Choroid plexus epithelial cell (primary cell): ENCODE results near the gene NRXN3.

ENCODE experiments used
- DNase-seq: peaks from one replicate; pipeline ENCODE4 v3.0.0-alpha.2; 2010; ENCODE audit warnings: low read depth
- H3K4me3 ChIP-seq: 2 replicates; pipeline ENCODE4 v1.5.1; 2011; ENCODE audit warnings: low read depth, mild to moderate bottlenecking, control low read depth, low read length, moderate library complexity
- TF ChIP-seq, protein P1 (sequence below): conservative IDR thresholded peaks from 2 replicates; pipeline ENCODE4 v1.5.1; 2011; ENCODE audit warnings: low read depth, mild to moderate bottlenecking, control low read depth, inconsistent platforms, low read length, moderate library complexity

Gene NRXN3

DNA sequence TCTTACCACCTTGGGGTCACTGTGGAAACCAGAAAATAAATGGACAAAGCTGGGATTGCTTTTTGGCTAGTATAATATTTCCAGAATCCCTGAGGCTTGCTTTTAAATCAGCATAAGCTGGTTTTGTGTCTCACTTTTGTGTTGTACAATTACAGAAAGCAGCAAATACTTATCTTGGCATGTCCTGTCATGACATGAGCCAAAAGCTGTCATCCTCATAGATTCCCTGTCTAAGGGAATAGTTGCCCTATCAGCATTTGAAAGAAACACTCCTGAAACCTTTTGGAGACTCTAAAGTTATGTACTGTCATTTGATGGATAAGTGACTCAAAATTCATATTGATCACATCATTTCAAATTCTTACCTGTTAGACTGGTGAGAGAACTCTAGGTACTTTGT, 987.2 kb downstream of the NRXN3 start:
- TF ChIP-seq, protein P1, sequence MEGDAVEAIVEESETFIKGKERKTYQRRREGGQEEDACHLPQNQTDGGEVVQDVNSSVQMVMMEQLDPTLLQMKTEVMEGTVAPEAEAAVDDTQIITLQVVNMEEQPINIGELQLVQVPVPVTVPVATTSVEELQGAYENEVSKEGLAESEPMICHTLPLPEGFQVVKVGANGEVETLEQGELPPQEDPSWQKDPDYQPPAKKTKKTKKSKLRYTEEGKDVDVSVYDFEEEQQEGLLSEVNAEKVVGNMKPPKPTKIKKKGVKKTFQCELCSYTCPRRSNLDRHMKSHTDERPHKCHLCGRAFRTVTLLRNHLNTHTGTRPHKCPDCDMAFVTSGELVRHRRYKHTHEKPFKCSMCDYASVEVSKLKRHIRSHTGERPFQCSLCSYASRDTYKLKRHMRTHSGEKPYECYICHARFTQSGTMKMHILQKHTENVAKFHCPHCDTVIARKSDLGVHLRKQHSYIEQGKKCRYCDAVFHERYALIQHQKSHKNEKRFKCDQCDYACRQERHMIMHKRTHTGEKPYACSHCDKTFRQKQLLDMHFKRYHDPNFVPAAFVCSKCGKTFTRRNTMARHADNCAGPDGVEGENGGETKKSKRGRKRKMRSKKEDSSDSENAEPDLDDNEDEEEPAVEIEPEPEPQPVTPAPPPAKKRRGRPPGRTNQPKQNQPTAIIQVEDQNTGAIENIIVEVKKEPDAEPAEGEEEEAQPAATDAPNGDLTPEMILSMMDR: no peak
- no peak overlapping the region for H3K4me3 ChIP-seq
- no peak for DNase-seq

DNA sequence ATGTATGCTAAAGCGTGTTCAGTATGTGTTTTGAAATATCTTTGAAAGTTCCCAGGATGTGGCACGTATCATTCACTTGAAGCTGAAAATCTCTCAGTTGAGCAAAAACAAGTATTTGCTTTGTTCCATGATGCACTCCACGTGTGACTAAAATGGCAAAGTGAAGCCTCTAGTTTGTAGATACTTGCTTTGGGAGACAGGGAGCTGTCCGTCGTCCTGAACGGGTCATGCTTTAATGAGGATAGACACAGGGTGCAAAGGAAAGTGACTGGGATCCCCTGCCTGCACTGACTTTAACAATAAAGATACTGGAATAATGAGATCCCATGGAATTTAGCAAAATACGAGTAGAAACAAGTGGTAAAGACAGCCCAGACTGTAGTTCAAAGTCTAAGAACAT, 991.4 kb downstream of the NRXN3 start:
- peak; percentile 63 for DNase-seq
- no peak overlapping the region for H3K4me3 ChIP-seq
- TF ChIP-seq, protein P1: no peak

DNA sequence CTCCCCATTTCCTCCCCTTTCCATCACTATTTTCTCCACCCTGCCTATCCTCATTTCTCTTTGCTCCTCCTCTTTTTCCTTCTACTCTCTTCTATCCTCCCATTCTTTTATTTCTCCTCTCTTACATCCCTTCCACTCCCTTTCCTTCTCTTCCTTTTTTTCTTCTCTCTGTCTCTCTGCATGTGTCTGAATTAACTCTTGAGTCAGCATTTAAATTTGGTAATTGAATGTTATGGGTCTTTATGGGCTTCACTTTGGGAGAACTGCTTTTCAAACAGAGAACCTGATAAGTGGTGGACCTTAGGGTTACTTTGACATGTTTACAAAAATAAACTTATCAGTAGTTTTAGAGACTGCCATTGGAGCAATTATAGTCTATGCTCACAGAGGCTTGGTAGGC, 992.7 kb downstream of the NRXN3 start:
- no peak overlapping the region for H3K4me3 ChIP-seq
- TF ChIP-seq, protein P1: no peak
- no peak for DNase-seq

DNA sequence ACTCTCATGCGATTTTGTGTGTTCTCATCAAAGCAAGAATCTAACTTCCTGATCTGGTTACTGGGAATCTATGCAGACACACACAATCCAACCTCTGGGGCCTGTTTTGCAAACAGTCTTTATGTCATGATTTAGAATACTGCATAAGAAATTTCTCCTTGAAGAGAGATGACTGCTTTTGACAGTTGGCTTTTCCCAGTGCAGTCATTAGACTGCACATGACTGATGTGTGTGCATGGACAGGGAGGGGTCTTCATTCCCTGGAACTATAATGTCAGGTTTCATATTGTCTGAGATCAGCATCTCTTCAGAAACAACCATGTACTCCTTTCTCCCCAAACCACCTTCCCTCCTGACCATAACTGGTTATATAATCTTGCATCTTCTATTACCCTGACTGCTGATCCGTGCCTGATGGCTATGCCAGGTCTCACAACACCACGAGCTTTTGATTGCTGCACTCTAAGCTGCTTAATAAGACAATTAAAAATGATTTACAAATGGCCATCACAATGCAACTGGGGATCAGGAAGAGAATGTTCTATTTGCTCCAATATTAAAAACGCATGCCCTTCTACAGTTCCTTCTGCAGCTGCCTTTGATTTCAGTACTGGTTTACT, 995.4 kb downstream of the NRXN3 start:
- H3K4me3 ChIP-seq: no peak overlapping the region
- DNase-seq: no peak
- TF ChIP-seq, protein P1: no peak

DNA sequence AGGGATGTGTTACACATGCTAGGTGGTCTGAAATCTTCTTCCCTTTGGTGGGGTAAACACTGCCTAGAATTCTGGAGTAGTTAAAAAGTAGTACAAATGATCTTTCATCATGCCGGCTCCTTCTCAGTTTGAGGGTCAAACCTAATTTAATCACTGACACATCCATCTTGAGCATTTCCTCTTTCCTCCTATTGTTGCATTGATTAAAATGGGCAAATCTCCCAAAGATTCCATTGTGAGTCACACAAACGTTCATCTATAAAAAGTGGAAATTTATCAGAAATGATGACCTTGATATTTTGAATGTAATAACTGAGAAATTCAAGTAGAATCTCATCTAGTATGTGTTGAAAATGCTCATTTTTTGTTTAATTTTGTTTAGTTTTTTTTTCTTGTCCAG, 996.0 kb downstream of the NRXN3 start:
- TF ChIP-seq, protein P1: no peak
- DNase-seq: no peak
- no peak overlapping the region for H3K4me3 ChIP-seq

DNA sequence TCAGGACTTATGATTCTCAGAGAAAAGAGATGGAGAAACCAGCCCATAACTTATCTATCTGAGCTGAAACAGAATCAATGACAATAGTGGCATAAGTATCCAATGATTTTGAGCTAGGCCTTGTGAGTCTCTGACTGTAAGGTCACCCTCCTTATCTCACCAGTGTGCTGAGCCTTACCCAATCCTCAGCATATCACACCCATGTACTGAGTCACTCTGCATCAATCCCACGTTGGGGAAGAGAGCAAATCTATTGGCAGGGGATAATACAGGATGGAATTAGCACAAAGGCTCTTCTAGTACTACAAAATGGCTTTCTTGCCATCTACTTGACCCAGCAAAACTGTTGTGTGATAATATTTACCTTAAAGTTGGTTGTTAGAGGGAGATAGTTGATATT, 997.8 kb downstream of the NRXN3 start:
- H3K4me3 ChIP-seq: no peak overlapping the region
- peak; percentile 13 for DNase-seq
- TF ChIP-seq, protein P1: no peak

DNA sequence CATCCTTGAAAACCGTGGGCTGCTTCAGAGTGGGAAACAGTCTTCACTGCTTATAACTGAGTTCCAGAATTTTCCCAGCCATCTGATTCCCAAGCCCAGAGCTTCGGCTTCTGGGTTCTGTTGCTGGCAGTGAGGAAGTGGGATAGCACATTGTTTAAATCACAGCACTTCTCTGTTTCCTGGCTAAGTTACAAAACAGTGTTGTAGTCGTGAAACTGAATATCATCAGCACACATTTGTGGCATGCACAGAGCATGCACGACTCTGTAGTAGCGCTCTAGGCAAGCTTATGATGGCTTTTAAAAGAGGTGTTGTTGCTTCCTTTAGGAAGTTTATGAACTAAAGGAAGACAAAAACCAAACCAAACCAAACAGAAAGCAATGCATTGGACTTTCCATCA, 1005.5 kb downstream of the NRXN3 start:
- TF ChIP-seq, protein P1: no peak
- DNase-seq: no peak

More for the DNA sequence above, 1005.5 kb downstream of the NRXN3 start:
- H3K4me3 ChIP-seq: no peak overlapping the region
